ENCODE results near the gene ARHGAP6. TPM values are rescaled to one million over a fixed set of nuclear protein-coding genes. Genes with fewer than 3 reads are reported as not detected.

ARHGAP6 gene
- total and polyA plus RNA-seq, 2 experiments from 2014 or later: 0.26 to 0.59 TPM

- Mint-ChIP-seq H3K27ac (no peak overlapping the region), H3K36me3 (ENCODE audit: low read depth) (no peaks in the 10 kb centered on the region), H3K4me1 (no peaks in the 10 kb centered on the region), H3K27me3 (ENCODE audit: insufficient read depth, low read depth, poor library complexity) (no peaks in the 10 kb centered on the region), H3K9me3 (no peaks in the 10 kb centered on the region), H3K4me3 (no peak overlapping the region)
- Histone ChIP-seq H3K79me2 (replicated peaks; ENCODE audit: insufficient read depth) (no peaks in the 10 kb centered on the region), H3K4me1 (ENCODE audit: insufficient read depth) (no peaks in the 10 kb centered on the region), H2AFZ (no peak overlapping the region), H3K9me2 (ENCODE audit: insufficient read depth) (no peaks in the 10 kb centered on the region), H3K27me3 (ENCODE audit: insufficient read depth) (no peaks in the 10 kb centered on the region), H3K4me2 (no peak overlapping the region), H4K20me1 (replicated peaks; ENCODE audit: insufficient read depth) (no peaks in the 10 kb centered on the region), H3K4me3 (no peak overlapping the region), H3K27ac (ENCODE audit: low read depth) (no peak overlapping the region), H3K36me3 (ENCODE audit: insufficient read depth) (no peaks in the 10 kb centered on the region), H3F3A (replicated peaks; ENCODE audit: low read depth) (no peaks in the 10 kb centered on the region)
- TF ChIP-seq POLR2AphosphoS5 (IDR thresholded peaks at IDR 0.05; ENCODE audit: low read depth) (no peak), CTCF (conservative IDR thresholded peaks at IDR 0.05; ENCODE audit: low read depth in 2 of 2) (no peak), JUNB (IDR thresholded peaks at IDR 0.05; ENCODE audit: unreplicated experiment) (no peak), REST (IDR thresholded peaks at IDR 0.05; ENCODE audit: unreplicated experiment) (no peak), NANOG (IDR thresholded peaks at IDR 0.05; ENCODE audit: borderline replicate concordance) (no peak), ZNF331 (CRISPR knock-in tag; IDR thresholded peaks at IDR 0.05; ENCODE audit: low read depth) (no peak), ZNF114 (CRISPR knock-in tag; IDR thresholded peaks at IDR 0.05) (no peak), CREB1 (CRISPR knock-in tag; IDR thresholded peaks at IDR 0.05; ENCODE audit: low read depth) (no peak), ETS1 (IDR thresholded peaks at IDR 0.05) (no peak), EZH2phosphoT487 (IDR thresholded peaks at IDR 0.05; ENCODE audit: unreplicated experiment) (no peak), STAT1 (IDR thresholded peaks at IDR 0.05; ENCODE audit: unreplicated experiment) (no peak), ZNF462 (CRISPR knock-in tag; IDR thresholded peaks at IDR 0.05) (no peak), EZH2 (IDR thresholded peaks at IDR 0.05; ENCODE audit: low read depth, unreplicated experiment) (no peak)
- ATAC-seq (no peak), DNase-seq (ENCODE audit: low spot score) (no peak)
These were observed 310.3 kb downstream of the ARHGAP6 start for GRCh38 chrX:11355259-11355909.
